ENCODE measurements around the gene XIRP1. TPM values are rescaled to one million over a fixed set of nuclear protein-coding genes. Genes with fewer than 3 reads are reported as not detected.

The XIRP1 gene
- total RNA-seq, 2 donors from 2014 or later = 2.0 TPM; not detected in 1

DNA sequence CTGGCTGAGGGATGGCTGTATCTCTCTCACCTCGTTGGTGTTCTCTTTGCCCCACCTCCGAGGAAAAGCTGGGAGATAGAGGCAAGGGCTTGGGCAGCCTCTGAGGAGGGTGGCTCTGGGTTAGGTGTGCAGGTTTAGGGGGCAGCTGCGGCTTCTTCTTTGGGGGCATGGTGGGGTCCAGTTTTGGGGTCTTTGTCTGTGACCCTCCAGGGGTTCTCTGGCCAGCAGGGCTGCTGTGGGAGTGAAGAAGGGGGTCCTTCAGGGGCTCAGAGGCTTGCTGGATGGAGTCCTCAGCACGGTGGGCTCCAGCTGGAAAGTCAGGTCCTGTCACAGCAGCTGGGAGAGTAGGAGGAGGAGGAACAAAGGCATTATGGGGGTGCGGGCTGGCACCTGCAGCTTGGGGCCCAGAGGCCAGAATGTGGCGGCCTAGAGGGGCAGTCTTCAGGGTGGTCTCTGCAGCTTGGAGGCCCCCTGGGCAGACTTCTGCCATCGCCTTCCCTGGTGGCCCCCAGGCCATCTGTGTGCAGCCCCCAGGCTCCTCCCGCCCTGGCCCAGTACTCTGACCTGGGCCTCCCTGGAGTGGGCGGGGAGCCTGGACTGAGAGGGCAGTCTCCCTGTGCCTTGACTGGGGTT, 7.0 kb downstream of the XIRP1 start:
- DNase-seq (ENCODE audit: low spot score) (no peak), ATAC-seq (ENCODE audit: insufficient number of reproducible peaks, low FRiP score, low read depth) (no peak)
- Histone ChIP-seq H3K4me3 (no peak overlapping the region), H3K9me3 (no peaks in the 10 kb centered on the region), H3K4me1 (ENCODE audit: control insufficient read depth in 1 of 2, low read depth in 2 of 2) (peaks cover under 1 to 17% of the 10 kb centered on the region in 2 donors), H3K36me3 (no peaks in the 10 kb centered on the region), H3K27me3 (replicated peaks; ENCODE audit: insufficient read depth) (no peaks in the 10 kb centered on the region), H3K27ac (no peak overlapping the region)
- TF ChIP-seq, protein P1, sequence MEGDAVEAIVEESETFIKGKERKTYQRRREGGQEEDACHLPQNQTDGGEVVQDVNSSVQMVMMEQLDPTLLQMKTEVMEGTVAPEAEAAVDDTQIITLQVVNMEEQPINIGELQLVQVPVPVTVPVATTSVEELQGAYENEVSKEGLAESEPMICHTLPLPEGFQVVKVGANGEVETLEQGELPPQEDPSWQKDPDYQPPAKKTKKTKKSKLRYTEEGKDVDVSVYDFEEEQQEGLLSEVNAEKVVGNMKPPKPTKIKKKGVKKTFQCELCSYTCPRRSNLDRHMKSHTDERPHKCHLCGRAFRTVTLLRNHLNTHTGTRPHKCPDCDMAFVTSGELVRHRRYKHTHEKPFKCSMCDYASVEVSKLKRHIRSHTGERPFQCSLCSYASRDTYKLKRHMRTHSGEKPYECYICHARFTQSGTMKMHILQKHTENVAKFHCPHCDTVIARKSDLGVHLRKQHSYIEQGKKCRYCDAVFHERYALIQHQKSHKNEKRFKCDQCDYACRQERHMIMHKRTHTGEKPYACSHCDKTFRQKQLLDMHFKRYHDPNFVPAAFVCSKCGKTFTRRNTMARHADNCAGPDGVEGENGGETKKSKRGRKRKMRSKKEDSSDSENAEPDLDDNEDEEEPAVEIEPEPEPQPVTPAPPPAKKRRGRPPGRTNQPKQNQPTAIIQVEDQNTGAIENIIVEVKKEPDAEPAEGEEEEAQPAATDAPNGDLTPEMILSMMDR (IDR thresholded peaks at IDR 0.05) = no peak

DNA sequence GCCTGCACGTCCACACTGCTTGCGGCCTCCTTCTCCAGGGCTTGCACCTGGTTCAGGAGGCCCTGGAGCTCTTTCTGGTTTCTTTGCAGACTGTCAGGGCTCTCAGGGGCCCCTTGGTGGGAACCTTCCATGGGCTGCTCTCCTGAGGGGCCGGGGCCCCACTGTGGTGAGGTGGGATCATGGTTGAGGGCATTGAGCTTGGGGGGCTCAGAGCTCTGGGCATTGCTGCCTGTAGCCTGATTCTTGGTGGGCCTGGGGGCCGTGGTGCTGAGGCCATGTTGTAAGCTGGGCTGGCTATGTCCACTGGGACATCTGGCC, 7.5 kb downstream of the XIRP1 start:
- no peak overlapping the region for H3K27ac ChIP-seq
- DNase-seq (ENCODE audit: low spot score) = no peak
- TF ChIP-seq, protein P1 (IDR thresholded peaks at IDR 0.05) = no peak
- H3K9me3 ChIP-seq = no peaks in the 10 kb centered on the region
- no peak overlapping the region for H3K4me3 ChIP-seq
- no peak for ATAC-seq (ENCODE audit: insufficient number of reproducible peaks, low FRiP score, low read depth)
- H3K27me3 ChIP-seq (replicated peaks; ENCODE audit: insufficient read depth) = no peaks in the 10 kb centered on the region
- H3K36me3 ChIP-seq = no peaks in the 10 kb centered on the region
- H3K4me1 ChIP-seq (ENCODE audit: control insufficient read depth in 1 of 2, low read depth in 2 of 2) = peaks cover 6 to 23% of the 10 kb centered on the region in 2 donors

DNA sequence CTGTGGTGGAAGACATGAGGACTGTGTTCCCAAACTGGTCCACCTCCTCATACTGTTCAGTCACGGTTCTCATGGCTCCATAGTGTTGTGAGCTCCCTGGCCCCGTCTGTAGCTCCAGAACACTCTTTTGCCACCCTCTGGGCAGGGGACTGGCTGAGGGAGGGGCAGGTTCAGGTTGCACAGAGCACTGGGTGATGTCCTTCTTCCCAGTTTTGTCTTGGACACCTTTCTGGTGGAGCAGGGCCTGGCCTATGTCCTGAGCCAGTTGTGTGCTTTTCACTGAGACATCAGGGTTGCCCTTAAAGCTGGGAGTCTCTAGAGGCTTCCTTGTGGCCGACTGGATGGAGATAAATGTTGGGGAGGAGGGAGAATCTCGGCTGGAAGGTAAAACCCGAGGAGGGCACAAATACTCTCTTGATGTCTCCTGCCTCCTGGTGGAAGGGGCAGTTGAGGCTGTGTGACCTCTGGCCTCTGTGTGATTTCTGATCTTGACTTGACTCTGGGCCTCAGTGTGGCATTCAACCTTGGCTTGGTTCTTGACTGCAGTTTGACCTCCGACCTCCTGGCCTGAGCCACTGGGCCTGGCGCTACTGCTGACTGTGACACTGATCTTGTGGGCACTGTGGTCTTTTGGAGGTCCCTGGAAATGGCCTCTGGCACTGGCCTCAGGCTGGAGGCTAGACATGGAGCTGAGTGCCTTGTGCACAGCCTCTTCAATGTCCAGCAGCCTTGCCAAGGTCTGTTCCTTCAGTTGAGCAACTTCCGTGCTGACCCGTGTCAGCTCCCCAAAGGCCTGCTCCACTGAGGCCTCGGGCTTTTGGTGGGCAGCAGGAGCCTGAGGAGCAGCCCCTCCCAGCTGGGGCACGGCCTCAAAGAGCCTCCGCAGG, 8.1 kb downstream of the XIRP1 start:
- Histone ChIP-seq H3K27ac (no peak overlapping the region), H3K4me3 (no peak overlapping the region), H3K4me1 (ENCODE audit: control insufficient read depth in 1 of 2, low read depth in 2 of 2) (peaks cover 10 to 29% of the 10 kb centered on the region in 2 donors), H3K36me3 (no peaks in the 10 kb centered on the region), H3K9me3 (no peaks in the 10 kb centered on the region), H3K27me3 (replicated peaks; ENCODE audit: insufficient read depth) (no peaks in the 10 kb centered on the region)
- DNase-seq (ENCODE audit: low spot score) (no peak), ATAC-seq (ENCODE audit: insufficient number of reproducible peaks, low FRiP score, low read depth) (no peak)
- TF ChIP-seq, protein P1 (IDR thresholded peaks at IDR 0.05) = no peak

DNA sequence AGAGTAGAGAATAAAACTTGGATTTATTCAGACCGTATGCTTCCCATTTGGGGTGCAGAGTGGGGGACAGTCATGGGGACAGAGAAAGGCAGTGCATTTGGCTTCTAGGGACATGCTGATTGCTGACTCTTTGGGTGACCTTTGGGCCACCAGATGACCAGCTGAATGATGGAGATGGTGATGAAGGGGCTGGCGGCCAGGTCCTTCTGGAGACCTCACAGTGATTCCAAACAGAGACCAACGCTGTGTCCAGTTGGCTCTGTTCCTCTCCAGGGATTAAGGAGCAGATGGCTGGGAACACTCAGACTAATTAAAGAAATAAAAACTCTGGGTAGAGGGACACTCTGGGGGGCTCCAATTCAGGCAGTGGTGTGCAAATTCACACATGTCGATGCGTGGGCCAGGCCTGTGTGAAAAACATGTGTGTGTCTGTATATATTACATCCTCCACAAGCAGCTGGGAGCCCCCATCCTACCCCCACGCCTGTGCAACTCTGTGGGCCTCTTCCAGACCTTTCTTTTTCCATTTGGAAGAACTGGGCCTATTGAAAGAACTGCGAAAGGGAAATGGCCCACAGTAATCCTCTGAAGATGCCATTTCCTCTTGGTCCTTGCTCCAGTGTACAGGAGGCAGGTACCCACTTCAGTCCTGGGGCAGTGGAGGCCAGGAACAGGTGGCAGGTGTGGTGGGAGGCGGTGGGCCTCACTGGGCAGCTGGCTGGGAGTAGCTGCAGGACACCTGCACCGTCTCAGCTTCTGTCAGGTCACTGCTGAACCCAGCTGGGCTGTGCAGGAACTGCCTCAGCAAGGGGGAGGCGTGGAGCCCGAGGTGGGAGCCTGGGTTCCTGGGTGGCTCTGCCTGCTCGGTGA, 8.9 kb downstream of the XIRP1 start:
- ATAC-seq (ENCODE audit: insufficient number of reproducible peaks, low FRiP score, low read depth) (no peak), DNase-seq (ENCODE audit: low spot score) (no peak)
- Histone ChIP-seq H3K36me3 (no peaks in the 10 kb centered on the region), H3K9me3 (no peaks in the 10 kb centered on the region), H3K27ac (peak overlapping the region; percentile 32 to 96), H3K27me3 (replicated peaks; ENCODE audit: insufficient read depth) (no peaks in the 10 kb centered on the region), H3K4me3 (no peak overlapping the region), H3K4me1 (ENCODE audit: control insufficient read depth in 1 of 2, low read depth in 2 of 2) (peaks cover 17 to 37% of the 10 kb centered on the region in 2 donors)
- TF ChIP-seq, protein P1 (IDR thresholded peaks at IDR 0.05) = no peak

All from thoracic aorta (tissue), 2 donors.